WTC11 (cell line): ENCODE data around the gene SEMA4A. TPM values are rescaled to one million over a fixed set of nuclear protein-coding genes. Genes with fewer than 3 reads are reported as not detected.

Experiments used
- ATAC-seq: fragments of 200-7000 bp; cut with Tn5 transposase; 2 replicates; pipeline ENCODE4 v1.10.0; 2021; ENCODE audit warnings: mild to moderate bottlenecking, moderate library complexity
- CTCF ChIA-PET: fragments of 300-600 bp; sonication (Branson Sonifier 250); formaldehyde crosslinking; loops from one replicate; lab custom pipeline; 2021; ENCODE audit warnings: antibody characterized with exemption; lab: Charles Lee
- POLR2A ChIA-PET: fragments of 350-600 bp; sonication (Branson Sonifier 250); formaldehyde crosslinking; loops from one replicate; lab custom pipeline; 2021; ENCODE audit warnings: antibody characterized with exemption; lab: Charles Lee
- DNase-seq: peaks from one replicate; pipeline ENCODE4 v3.0.0; 2021; ENCODE audit warnings: low spot score
- H3K27ac Mint-ChIP-seq: 2 replicates; pipeline ENCODE4 v1.8.0; 2021; ENCODE audit warnings: mixed read lengths
- H3K27me3 Mint-ChIP-seq: 2 replicates; pipeline ENCODE4 v1.8.0; 2021; ENCODE audit warnings: low read depth, mild to moderate bottlenecking, moderate library complexity, mixed read lengths
- H3K36me3 Mint-ChIP-seq: 2 replicates; pipeline ENCODE4 v1.8.0; 2021; ENCODE audit warnings: mixed read lengths
- H3K4me1 Mint-ChIP-seq: 2 replicates; pipeline ENCODE4 v1.8.0; 2022; ENCODE audit warnings: mixed read lengths
- H3K4me3 Mint-ChIP-seq: 2 replicates; pipeline ENCODE4 v1.8.0; 2021; ENCODE audit warnings: mild to moderate bottlenecking, moderate library complexity, mixed read lengths
- H3K9me3 Mint-ChIP-seq: 2 replicates; pipeline ENCODE4 v1.8.0; 2021; ENCODE audit warnings: mixed read lengths
- AFF4 ChIP-seq: sonication (generic); formaldehyde crosslinking; IDR thresholded peaks from 2 replicates; pipeline ENCODE4 v1.8.1; 2023; ENCODE audit warnings: mild to moderate bottlenecking, missing genetic modification reagents, borderline replicate concordance
- ARID4B ChIP-seq: sonication (generic); formaldehyde crosslinking; IDR thresholded peaks from 2 replicates; pipeline ENCODE4 v1.8.0; 2023; ENCODE audit warnings: missing genetic modification reagents, mild to moderate bottlenecking, borderline replicate concordance
- ATF1 ChIP-seq: sonication (generic); formaldehyde crosslinking; IDR thresholded peaks from 2 replicates; pipeline ENCODE4 v1.8.1; 2023; ENCODE audit warnings: mild to moderate bottlenecking, moderate library complexity, missing genetic modification reagents
- E2F5 ChIP-seq: sonication (generic); formaldehyde crosslinking; IDR thresholded peaks from 2 replicates; pipeline ENCODE4 v1.8.1; 2022; ENCODE audit warnings: mild to moderate bottlenecking, moderate library complexity, missing genetic modification reagents
- HMGA2 ChIP-seq: fragments of 250-450 bp; sonication (Bioruptor Pico); IDR thresholded peaks from 2 replicates; pipeline ENCODE4 v1.4.0; 2021; ENCODE audit warnings: mild to moderate bottlenecking, moderate library complexity
- NFATC4 ChIP-seq: fragments of 250-450 bp; sonication (Bioruptor Pico); IDR thresholded peaks from 2 replicates; pipeline ENCODE4 v1.9.0; 2021; ENCODE audit warnings: mild to moderate bottlenecking
- RELA ChIP-seq: sonication (generic); formaldehyde crosslinking; IDR thresholded peaks from 2 replicates; pipeline ENCODE4 v1.8.1; 2022; ENCODE audit warnings: missing genetic modification reagents, mild to moderate bottlenecking, borderline replicate concordance
- SMAD4 ChIP-seq: sonication (generic); formaldehyde crosslinking; IDR thresholded peaks from 2 replicates; pipeline ENCODE4 v1.8.0; 2022; ENCODE audit warnings: mild to moderate bottlenecking, missing genetic modification reagents
- ZNF532 ChIP-seq: fragments of 250-450 bp; sonication (Bioruptor Pico); IDR thresholded peaks from 2 replicates; pipeline ENCODE4 v1.9.0; 2021; ENCODE audit warnings: mild to moderate bottlenecking, borderline replicate concordance
- ZNF671 ChIP-seq: fragments of 250-450 bp; sonication (Bioruptor Pico); IDR thresholded peaks from 2 replicates; pipeline ENCODE4 v1.8.0; 2021; ENCODE audit warnings: mild to moderate bottlenecking
- total RNA-seq: library from RNA; stranded (reverse); gene quantifications from 3 replicates; pipeline ENCODE4 v1.2.3, GENCODE V29; 2021
- TF ChIP-seq, protein P1 (sequence below): sonication (generic); formaldehyde crosslinking; IDR thresholded peaks from 2 replicates; pipeline ENCODE4 v1.8.1; 2023; ENCODE audit warnings: mild to moderate bottlenecking, moderate library complexity, missing genetic modification reagents
- TF ChIP-seq, protein P2 (sequence below): sonication (generic); formaldehyde crosslinking; IDR thresholded peaks from 2 replicates; pipeline ENCODE4 v1.8.1; 2022; ENCODE audit warnings: low read depth, missing genetic modification reagents, borderline replicate concordance
- TF ChIP-seq, protein P3 (sequence below): fragments of 250-450 bp; sonication (Bioruptor Pico); IDR thresholded peaks from 2 replicates; pipeline ENCODE4 v1.9.0; 2021; ENCODE audit warnings: mild to moderate bottlenecking

SEMA4A gene
- total RNA-seq, 1 experiment from 2014 or later: 12.4 TPM

DNA sequence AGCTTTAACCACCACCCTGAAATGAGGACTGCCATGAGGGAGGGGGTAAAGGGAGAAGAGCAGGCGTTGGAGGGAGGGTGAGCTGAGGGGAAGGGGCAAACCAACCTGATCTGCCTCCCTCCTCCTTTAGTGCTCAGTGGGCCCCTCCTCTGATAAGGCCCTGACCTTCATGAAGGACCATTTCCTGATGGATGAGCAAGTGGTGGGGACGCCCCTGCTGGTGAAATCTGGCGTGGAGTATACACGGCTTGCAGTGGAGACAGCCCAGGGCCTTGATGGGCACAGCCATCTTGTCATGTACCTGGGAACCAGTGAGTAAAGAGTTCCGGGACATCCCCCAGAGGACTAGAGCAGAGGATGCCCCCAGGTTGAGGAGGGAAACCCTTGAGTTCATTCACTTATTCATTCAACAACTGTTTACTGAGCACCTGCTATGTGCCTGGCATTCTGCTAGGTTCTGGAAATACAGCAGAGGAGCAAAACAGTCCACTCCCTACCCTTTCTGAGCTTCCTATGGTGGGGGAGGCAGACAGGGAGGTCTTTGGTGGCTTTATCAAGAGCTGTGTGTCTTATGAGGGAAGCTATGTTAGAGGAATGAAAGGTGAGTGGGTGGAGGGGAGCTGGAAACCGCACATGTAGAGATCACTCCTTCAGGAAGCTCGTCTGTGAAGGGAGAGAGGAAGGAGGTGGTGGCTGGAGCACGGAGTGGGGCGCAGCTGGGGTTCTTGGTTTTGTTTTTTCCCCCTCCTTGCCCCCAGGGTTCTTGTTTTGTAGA is 19.5 kb downstream of the SEMA4A start:
- no peaks in the 10 kb centered on the region for H3K27me3 Mint-ChIP-seq
- CTCF ChIA-PET: interaction anchor here (0.6 to 2.6 kb wide), 13 partner anchors 10 to 73 kb away, joined by 3 to 18 read pairs (median 4); partner anchors contain the start of genes PMF1, SEMA4A and SLC25A44
- DNase-seq: peak; percentile 64

More for the DNA sequence above, 19.5 kb downstream of the SEMA4A start:
- H3K4me1 Mint-ChIP-seq: peaks cover 31% of the 10 kb centered on the region
- ATAC-seq: peak; percentile 89
- H3K4me3 Mint-ChIP-seq: no peak overlapping the region
- TF ChIP-seq, protein P1, sequence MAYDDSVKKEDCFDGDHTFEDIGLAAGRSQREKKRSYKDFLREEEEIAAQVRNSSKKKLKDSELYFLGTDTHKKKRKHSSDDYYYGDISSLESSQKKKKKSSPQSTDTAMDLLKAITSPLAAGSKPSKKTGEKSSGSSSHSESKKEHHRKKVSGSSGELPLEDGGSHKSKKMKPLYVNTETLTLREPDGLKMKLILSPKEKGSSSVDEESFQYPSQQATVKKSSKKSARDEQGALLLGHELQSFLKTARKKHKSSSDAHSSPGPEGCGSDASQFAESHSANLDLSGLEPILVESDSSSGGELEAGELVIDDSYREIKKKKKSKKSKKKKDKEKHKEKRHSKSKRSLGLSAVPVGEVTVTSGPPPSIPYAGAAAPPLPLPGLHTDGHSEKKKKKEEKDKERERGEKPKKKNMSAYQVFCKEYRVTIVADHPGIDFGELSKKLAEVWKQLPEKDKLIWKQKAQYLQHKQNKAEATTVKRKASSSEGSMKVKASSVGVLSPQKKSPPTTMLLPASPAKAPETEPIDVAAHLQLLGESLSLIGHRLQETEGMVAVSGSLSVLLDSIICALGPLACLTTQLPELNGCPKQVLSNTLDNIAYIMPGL (CRISPR knock-in tag): no peak
- TF ChIP-seq ZNF671 (CRISPR knock-in tag) (no peak), RELA (CRISPR knock-in tag) (no peak), SMAD4 (CRISPR knock-in tag) (no peak), ZNF532 (CRISPR knock-in tag) (no peak), ATF1 (CRISPR knock-in tag) (no peak), HMGA2 (no peak), E2F5 (CRISPR knock-in tag) (no peak), NFATC4 (CRISPR knock-in tag) (no peak), AFF4 (CRISPR knock-in tag) (no peak), ARID4B (no peak)
- TF ChIP-seq, protein P2, sequence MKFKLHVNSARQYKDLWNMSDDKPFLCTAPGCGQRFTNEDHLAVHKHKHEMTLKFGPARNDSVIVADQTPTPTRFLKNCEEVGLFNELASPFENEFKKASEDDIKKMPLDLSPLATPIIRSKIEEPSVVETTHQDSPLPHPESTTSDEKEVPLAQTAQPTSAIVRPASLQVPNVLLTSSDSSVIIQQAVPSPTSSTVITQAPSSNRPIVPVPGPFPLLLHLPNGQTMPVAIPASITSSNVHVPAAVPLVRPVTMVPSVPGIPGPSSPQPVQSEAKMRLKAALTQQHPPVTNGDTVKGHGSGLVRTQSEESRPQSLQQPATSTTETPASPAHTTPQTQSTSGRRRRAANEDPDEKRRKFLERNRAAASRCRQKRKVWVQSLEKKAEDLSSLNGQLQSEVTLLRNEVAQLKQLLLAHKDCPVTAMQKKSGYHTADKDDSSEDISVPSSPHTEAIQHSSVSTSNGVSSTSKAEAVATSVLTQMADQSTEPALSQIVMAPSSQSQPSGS (CRISPR knock-in tag): no peak
- TF ChIP-seq, protein P3, sequence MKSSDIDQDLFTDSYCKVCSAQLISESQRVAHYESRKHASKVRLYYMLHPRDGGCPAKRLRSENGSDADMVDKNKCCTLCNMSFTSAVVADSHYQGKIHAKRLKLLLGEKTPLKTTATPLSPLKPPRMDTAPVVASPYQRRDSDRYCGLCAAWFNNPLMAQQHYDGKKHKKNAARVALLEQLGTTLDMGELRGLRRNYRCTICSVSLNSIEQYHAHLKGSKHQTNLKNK: no peak
- H3K27ac Mint-ChIP-seq: no peak overlapping the region; the same call in 1 of the 2 replicates
- POLR2A ChIA-PET: interaction anchor here (0.9 kb wide), 1 partner anchor 40 kb away, joined by 3 read pairs; the partner anchor contains the start of gene PMF1
- H3K9me3 Mint-ChIP-seq: no peaks in the 10 kb centered on the region
- 0 out of 2 replicates have a peak, but pooled peaks cover 3% of the 10 kb centered on the region for H3K36me3 Mint-ChIP-seq
